Cardiac muscle cell (in vitro differentiated cells and primary cell): Measurements from ENCODE around the gene CCDC88C. TPM values are rescaled to one million over a fixed set of nuclear protein-coding genes. Genes with fewer than 3 reads are reported as not detected.

Source experiments
- DNase-seq, 2 donors: peaks; one replicate each; pipeline versions ENCODE4 v3.0.0 to v3.0.0-alpha.2; 2010 to 2017; ENCODE audit warnings: low read depth in 1 of 2, low spot score in 1 of 2
- H3K27ac ChIP-seq: fragments of 200-600 bp; sonication (generic); 2 replicates; pipeline ENCODE4 v1.5.1; 2016
- H3K27me3 ChIP-seq: fragments of 200-600 bp; sonication (generic); 2 replicates; pipeline ENCODE4 v1.6.0; 2016; ENCODE audit warnings: control low read depth
- H3K36me3 ChIP-seq: fragments of 200-600 bp; sonication (generic); 2 replicates; pipeline ENCODE4 v1.5.1; 2016; ENCODE audit warnings: control low read depth
- H3K4me1 ChIP-seq: fragments of 200-600 bp; sonication (generic); 2 replicates; pipeline ENCODE4 v1.8.1; 2017; ENCODE audit warnings: low read depth, mild to moderate bottlenecking, mixed run types
- H3K4me3 ChIP-seq: fragments of 200-600 bp; sonication (generic); 2 replicates; pipeline ENCODE4 v1.5.1; 2016; ENCODE audit warnings: mild to moderate bottlenecking
- H3K9me3 ChIP-seq: fragments of 200-600 bp; sonication (generic); 2 replicates; pipeline ENCODE4 v1.5.1; 2017; ENCODE audit warnings: low read depth, mild to moderate bottlenecking, control low read depth
- polyA plus RNA-seq: library from polyadenylated mRNA; unstranded; fragments of >200 nt; fragmentation: Nextera tagmentation; extraction: Ambion mirVana; gene quantifications from 2 replicates; pipeline ENCODE4 v1.2.1, GENCODE V29; 2016
- total RNA-seq: library from RNA; depleted of rRNA; stranded (reverse); fragments of >200 nt; gene quantifications from 2 replicates; pipeline ENCODE4 v1.2.3, GENCODE V29; 2016
- TF ChIP-seq, protein P1 (sequence below): IDR thresholded peaks from 2 replicates; pipeline ENCODE4 v1.5.1; 2012; ENCODE audit warnings: low read depth, mild to moderate bottlenecking, low read length

The CCDC88C gene
- total and polyA plus RNA-seq, 2 experiments from 2014 or later: 0.49 to 1.2 TPM

DNA sequence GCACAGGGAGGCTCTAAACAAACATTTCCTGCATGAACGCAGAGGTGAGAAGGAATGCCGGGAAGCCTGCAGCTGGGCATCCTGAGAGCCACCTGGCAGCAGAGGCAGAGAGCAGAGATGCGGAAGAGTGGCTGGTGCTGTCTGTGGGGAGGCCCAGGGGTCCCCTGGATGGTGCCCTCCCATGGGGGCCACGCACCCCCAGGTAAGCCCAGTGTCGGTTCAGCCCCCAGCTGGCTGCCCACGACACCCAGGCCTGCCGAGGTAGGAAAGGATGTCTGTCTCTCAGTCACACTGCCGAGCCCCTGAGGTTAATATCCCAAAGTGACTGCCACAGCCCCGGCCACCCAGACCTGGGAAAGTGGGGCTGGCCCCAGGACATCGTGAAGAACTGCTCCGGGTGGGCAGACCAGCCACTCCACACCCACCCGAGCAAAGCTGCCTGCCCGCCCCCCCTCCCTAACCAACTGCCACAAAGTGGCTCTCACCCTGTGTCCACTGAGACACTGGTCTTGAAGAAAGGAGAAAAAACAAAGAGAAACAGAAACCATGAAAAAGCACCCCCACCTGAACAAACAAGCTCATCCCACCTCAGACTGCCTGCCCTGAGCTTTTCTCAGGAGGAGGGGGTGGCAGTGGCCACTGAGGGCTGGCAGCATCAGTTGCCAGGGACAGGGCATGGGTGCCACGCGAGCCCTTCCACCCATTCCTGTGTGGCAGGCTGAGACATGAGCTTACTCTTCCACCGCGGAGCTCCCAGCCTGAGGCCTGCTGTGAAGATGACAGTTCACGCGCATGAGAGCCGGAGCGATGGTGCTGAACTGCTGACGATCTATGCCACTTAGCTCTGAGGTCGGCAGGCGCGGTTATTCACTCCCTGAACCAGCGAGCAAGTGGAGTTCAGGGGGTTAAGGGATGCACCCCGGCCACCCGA, 40.8 kb downstream of the CCDC88C start:
- Histone ChIP-seq H3K27ac (no peak overlapping the region), H3K4me3 (no peak overlapping the region), H3K9me3 (no peaks in the 10 kb centered on the region), H3K36me3 (no peaks in the 10 kb centered on the region), H3K27me3 (peaks cover 53% of the 10 kb centered on the region), H3K4me1 (peaks cover 8% of the 10 kb centered on the region)
- TF ChIP-seq, protein P1, sequence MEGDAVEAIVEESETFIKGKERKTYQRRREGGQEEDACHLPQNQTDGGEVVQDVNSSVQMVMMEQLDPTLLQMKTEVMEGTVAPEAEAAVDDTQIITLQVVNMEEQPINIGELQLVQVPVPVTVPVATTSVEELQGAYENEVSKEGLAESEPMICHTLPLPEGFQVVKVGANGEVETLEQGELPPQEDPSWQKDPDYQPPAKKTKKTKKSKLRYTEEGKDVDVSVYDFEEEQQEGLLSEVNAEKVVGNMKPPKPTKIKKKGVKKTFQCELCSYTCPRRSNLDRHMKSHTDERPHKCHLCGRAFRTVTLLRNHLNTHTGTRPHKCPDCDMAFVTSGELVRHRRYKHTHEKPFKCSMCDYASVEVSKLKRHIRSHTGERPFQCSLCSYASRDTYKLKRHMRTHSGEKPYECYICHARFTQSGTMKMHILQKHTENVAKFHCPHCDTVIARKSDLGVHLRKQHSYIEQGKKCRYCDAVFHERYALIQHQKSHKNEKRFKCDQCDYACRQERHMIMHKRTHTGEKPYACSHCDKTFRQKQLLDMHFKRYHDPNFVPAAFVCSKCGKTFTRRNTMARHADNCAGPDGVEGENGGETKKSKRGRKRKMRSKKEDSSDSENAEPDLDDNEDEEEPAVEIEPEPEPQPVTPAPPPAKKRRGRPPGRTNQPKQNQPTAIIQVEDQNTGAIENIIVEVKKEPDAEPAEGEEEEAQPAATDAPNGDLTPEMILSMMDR: no peak
- peak in 1 of 2 donors; percentile 54 for DNase-seq

DNA sequence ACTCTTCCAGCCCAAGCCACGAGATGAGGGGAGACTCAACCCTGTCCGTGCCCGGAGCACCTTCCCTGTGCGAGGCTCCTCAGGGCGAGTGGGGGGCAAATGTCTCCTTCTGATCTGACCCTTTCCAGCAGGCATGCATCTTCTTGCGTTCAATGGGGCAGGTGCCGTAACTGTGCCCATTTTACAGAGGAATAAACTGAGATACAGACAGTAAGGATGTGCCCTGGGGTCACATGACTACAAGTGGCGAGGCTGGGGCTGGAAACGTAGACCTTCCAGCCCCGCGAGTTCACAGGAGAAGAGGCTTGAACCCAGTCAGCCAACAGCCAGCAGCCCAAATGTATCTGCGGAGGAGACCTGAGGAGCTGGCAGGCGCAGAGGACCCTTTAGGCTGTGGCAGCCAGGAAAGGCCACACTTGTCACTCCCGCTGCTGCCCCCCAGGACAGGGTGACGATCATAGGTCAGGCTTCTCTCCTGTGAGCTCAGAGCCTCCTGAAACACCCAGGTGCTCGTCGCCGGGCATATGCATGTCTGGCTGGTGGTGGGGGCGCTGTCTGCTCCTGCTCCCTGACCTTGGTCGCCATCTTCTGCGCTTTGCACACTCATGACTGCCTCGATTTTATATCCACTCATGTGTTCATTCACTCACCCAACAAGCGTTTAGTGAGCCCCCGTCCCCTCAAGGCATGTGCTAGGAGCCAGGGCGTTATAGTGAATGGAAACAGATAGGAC, 41.7 kb downstream of the CCDC88C start:
- H3K36me3 ChIP-seq: no peaks in the 10 kb centered on the region
- TF ChIP-seq, protein P1: no peak
- peaks cover 8% of the 10 kb centered on the region for H3K4me1 ChIP-seq
- H3K27ac ChIP-seq: no peak overlapping the region
- no peaks in the 10 kb centered on the region for H3K9me3 ChIP-seq
- H3K27me3 ChIP-seq: peaks cover 53% of the 10 kb centered on the region
- no peak for DNase-seq
- H3K4me3 ChIP-seq: no peak overlapping the region

DNA sequence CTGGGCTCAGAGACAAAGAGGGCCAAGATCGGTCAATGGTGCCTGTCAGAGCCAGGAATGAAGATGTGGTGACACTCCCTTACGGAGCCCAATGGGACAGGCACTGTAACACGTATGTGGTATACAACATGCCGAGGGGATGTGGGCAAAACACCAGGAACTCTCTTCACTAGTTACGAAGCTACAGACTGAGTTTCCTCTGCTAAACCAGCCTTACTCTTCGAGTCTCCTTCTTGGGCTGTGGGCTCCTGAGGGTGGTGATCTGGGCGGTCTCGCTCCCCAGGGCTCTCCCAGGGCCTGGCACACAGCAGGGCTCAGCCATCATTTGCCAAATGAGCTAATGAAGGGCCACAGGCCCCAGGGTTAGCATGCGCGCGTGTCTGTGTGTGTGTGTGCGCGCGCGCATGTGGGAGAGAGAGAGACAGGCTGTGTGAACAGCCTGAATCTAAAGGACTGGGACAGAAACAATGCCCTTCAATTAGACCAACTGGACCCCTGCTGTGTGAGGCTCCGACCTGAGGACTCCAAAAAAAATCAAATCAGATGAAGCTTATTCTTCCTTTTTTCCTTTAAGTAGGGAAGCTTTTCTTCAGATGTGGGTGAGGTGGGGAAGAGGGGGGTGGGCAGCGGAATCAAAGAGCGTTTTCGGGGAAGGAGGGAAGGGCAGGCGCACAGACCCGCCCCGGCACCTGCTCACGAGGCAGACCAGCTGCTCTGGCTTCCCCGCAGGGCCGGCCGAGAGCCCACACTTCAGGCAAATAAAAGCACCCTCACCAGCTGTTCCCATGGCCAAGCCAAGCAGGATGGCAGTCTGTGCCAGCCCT, 42.5 kb downstream of the CCDC88C start:
- Histone ChIP-seq H3K4me1 (peaks cover 8% of the 10 kb centered on the region), H3K9me3 (no peaks in the 10 kb centered on the region), H3K27ac (no peak overlapping the region), H3K36me3 (no peaks in the 10 kb centered on the region), H3K27me3 (peaks cover 58% of the 10 kb centered on the region), H3K4me3 (no peak overlapping the region)
- TF ChIP-seq, protein P1: no peak
- no peak for DNase-seq

DNA sequence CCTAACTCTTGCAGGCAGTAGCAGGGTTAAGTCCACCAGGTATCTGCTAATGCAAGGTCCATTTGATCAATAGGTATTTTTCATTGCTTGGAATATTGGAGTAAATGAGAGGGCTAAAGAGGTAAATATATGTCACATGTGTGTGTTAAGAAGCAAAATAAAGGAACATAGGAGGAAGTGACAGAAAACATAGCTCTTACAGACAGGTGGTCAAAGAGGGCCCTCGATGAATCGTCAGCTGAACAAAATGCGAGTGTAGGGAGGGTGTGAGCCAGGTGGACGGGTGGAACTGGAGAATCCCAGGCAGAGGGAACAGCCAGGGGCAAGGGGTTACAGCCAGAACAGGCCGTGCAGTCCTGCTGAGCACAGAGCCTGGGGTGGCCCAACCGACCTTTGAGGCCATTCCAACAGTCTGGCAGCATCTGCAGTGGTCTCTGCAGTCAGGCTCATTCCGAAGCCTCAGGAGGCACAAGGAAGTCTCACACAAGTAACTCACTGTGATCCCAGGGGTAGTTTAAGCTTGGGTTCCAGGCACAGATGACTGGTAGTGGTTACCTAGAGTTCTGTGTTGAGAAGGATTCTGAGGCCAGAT, 43.2 kb downstream of the CCDC88C start:
- no peak for DNase-seq
- Histone ChIP-seq H3K4me3 (no peak overlapping the region), H3K9me3 (no peaks in the 10 kb centered on the region), H3K27me3 (peaks cover 54% of the 10 kb centered on the region), H3K36me3 (no peaks in the 10 kb centered on the region), H3K27ac (no peak overlapping the region), H3K4me1 (peaks cover 8% of the 10 kb centered on the region)
- TF ChIP-seq, protein P1: no peak

DNA sequence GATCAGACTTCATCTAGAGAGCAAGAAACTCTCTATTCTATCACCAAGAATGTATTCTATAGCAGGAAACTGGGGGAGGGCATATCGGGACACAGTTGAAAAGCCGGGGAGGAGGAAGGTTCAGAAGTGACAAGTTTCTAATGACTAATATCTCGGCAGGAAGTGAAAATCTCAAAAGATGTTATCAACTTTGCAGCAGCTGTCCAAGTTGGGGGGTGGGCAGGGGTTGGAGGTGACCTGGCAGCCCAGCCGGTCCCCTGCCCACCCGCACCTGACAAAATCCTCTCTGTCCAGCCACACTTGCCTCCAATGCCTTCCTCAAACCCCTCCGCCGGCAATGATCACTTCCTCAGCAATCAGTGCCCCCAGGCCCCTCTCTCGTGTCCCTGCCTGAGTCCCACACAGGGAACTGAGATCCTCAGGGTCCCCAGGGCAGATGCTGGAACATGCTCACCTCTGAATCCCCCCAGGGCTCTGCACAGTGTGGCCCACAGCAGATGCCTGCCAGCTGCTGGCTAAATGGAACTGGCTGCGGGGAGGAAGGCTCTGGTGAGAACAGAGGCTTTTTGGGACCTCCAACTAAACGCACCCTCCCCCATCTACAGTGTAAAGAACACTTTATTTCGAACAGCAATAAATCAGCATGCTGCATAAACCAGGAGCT, 43.9 kb downstream of the CCDC88C start:
- no peak overlapping the region for H3K4me3 ChIP-seq
- H3K4me1 ChIP-seq: peaks cover 8% of the 10 kb centered on the region
- DNase-seq: no peak
- no peaks in the 10 kb centered on the region for H3K36me3 ChIP-seq
- H3K9me3 ChIP-seq: no peaks in the 10 kb centered on the region
- no peak overlapping the region for H3K27ac ChIP-seq
- TF ChIP-seq, protein P1: no peak
- peaks cover 51% of the 10 kb centered on the region for H3K27me3 ChIP-seq
